Thyroid gland (tissue), 4 donors: ENCODE data around the gene STK4. TPM values are rescaled to one million over a fixed set of nuclear protein-coding genes. Genes with fewer than 3 reads are reported as not detected.
A peak's percentile ranks its signal among the peaks of the same experiment; 100 is the strongest.

Source experiments
- DNase-seq, 2 donors: peaks; one replicate each; pipeline ENCODE4 v3.0.0-alpha.2; 2019
- H3K27ac ChIP-seq, 3 donors: fragments of 200-600 bp; sonication (generic); 1 replicate in 2 of 3; 2 replicates in 1 of 3; pipeline ENCODE4 v1.5.1; 2016 to 2019; ENCODE audit warnings: mild to moderate bottlenecking in 1 of 3, moderate library complexity in 1 of 3
- H3K27me3 ChIP-seq: fragments of 200-600 bp; sonication (generic); one replicate; pipeline ENCODE4 v1.5.1; 2019
- H3K36me3 ChIP-seq, 2 donors: fragments of 200-600 bp; sonication (generic); one replicate each; pipeline ENCODE4 v1.5.1; 2016 to 2019
- H3K4me1 ChIP-seq, 2 donors: fragments of 200-600 bp; sonication (generic); one replicate each; pipeline ENCODE4 v1.5.1; 2017 to 2019
- H3K4me3 ChIP-seq, 3 donors: fragments of 200-600 bp; sonication (generic); replicated peaks in 1 of 3; 1 replicate in 2 of 3; 2 replicates in 1 of 3; pipeline ENCODE4 v1.5.1; 2016; ENCODE audit warnings: mild to moderate bottlenecking in 1 of 3
- H3K9me3 ChIP-seq: fragments of 200-600 bp; sonication (generic); one replicate; pipeline ENCODE4 v1.5.1; 2017
- CTCF ChIP-seq, 6 experiments: fragments of 200-600 bp in 3 of 6; fragments of 450-650 bp in 3 of 6; sonication (generic) in 3 of 6; IDR thresholded peaks; one replicate each; pipeline ENCODE4 v1.5.1; 2016 to 2019; ENCODE audit warnings: antibody characterized with exemption in 6 of 6, mild to moderate bottlenecking in 2 of 6, inconsistent platforms in 1 of 6, moderate library complexity in 1 of 6
- POLR2A ChIP-seq, 2 donors: fragments of 450-650 bp; IDR thresholded peaks; one replicate each; pipeline ENCODE4 v1.6.1; 2017; ENCODE audit warnings: antibody characterized with exemption in 2 of 2, mild to moderate bottlenecking in 2 of 2, moderate library complexity in 1 of 2
- WGBS, 2 donors: methylation state at CpG; one replicate each; pipeline ENCODE4 v1.1.5; 2017; 5-methylcytosine and 5-hydroxymethylcytosine counted together
- intact Hi-C: fragments of 100-400 bp; cut with DNase I; formaldehyde crosslinking; loops from one replicate; pipeline ENCODE4 v1.15.1; 2023
- total RNA-seq, 4 donors: library from RNA; depleted of rRNA; stranded (reverse); fragments of >200 nt; gene quantifications; one replicate each; pipeline ENCODE4 v1.2.3, GENCODE V29; 2016

STK4 gene
- total RNA-seq, 4 donors from 2014 or later = 18.8 to 37.2 (median 29.2) TPM

DNA sequence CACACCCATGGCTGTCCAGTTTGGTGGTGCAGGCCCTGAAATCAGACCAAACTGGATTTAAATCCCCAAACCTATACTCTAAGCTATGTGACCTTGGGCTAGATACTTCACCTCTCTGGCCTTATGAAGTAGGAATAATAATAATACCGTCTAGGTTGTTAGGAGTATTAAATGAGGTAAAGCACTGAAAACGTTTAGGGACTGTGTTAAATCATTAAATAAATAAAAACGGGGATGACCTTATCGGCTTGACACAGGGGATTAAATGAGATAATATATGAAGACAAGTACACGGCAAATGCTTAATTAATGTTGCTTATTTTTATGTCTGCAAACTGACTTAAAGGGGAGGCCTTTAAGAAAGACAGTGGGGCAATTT, 672 bp upstream of the STK4 start:
- Histone ChIP-seq H3K27me3 (no peaks in the 10 kb centered on the region), H3K27ac (peak overlapping the region in 2 of 3 donors; percentile 82 to 90), H3K4me1 (peaks cover 9 to 22% of the 10 kb centered on the region in 2 donors), H3K9me3 (no peaks in the 10 kb centered on the region), H3K4me3 (peak overlapping the region; percentile 61 to 96 (median 90)), H3K36me3 (no peaks in the 10 kb centered on the region)
- no peak for DNase-seq
- WGBS, 2 donors = 51 to 52% methylated on average over 5 of the region's 5 CpGs
- no peak for TF ChIP-seq CTCF (IDR thresholded peaks at IDR 0.05)
- no peak for TF ChIP-seq POLR2A (IDR thresholded peaks at IDR 0.05)
- intact Hi-C loops = loop anchor here (5.0 kb wide), 1 partner anchor 1508 kb away; the partner anchor contains the start of gene SRSF6

DNA sequence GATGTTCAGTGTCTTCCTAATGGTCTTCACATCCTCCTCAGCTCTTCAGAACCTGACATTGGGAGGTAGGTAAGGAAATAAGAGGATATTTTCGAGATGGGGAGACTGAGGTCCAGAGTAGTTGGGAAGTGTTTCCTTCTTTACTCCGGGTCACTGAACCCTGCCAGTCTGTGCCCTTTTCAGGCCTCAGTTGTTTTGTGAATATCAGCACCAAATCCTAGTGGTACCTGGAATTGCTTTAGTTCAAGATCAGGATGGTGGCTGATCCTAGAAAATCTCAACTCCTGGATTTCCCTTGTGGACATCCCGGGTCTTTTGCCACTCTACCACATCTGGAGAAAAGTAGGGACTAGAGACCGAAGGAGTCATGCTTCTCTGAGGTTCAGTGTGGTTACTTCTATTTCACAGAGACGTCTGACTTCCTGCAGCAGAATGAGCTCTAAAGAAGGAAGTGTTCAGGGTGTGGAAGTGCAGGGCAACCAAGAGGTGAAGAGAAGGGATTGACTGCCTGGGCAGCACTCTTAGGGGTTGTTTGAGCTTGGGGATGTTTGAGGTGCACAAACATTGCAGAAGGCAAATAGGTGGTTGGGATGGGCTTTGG, 995 bp downstream of the STK4 start:
- intact Hi-C loops = loop anchor here (5.0 kb wide), 1 partner anchor 1510 kb away; the partner anchor contains the start of gene SRSF6
- Histone ChIP-seq H3K4me1 (peaks cover 9 to 28% of the 10 kb centered on the region in 2 donors), H3K27ac (peak overlapping the region in 2 of 3 donors; percentile 82 to 90), H3K9me3 (no peaks in the 10 kb centered on the region), H3K36me3 (no peaks in the 10 kb centered on the region), H3K4me3 (peak overlapping the region; percentile 61 to 96 (median 90)), H3K27me3 (no peaks in the 10 kb centered on the region)
- WGBS, 2 donors = 34 to 48% methylated on average over 5 of the region's 5 CpGs
- no peak for DNase-seq
- TF ChIP-seq CTCF (IDR thresholded peaks at IDR 0.05) (no peak), POLR2A (IDR thresholded peaks at IDR 0.05) (no peak)

- H3K4me3 ChIP-seq = no peak overlapping the region
- no peaks in the 10 kb centered on the region for H3K27me3 ChIP-seq
- intact Hi-C loops = loop anchor here (5.0 kb wide), 1 partner anchor 1512 kb away; the partner anchor contains the start of gene SRSF6
- H3K36me3 ChIP-seq = peaks cover 4 to 12% of the 10 kb centered on the region in 2 donors
- no peak overlapping the region for H3K27ac ChIP-seq
- TF ChIP-seq POLR2A (IDR thresholded peaks at IDR 0.05) = no peak
- peaks cover 9 to 28% of the 10 kb centered on the region in 2 donors for H3K4me1 ChIP-seq
- no peak for DNase-seq
- whole genome bisulfite sequencing, 2 donors = 65 to 66% methylated on average over 3 of the region's 3 CpGs
- no peaks in the 10 kb centered on the region for H3K9me3 ChIP-seq
Observed at GRCh38 chr20:44969300-44969894, 3.1 kb downstream of the STK4 start.

DNA sequence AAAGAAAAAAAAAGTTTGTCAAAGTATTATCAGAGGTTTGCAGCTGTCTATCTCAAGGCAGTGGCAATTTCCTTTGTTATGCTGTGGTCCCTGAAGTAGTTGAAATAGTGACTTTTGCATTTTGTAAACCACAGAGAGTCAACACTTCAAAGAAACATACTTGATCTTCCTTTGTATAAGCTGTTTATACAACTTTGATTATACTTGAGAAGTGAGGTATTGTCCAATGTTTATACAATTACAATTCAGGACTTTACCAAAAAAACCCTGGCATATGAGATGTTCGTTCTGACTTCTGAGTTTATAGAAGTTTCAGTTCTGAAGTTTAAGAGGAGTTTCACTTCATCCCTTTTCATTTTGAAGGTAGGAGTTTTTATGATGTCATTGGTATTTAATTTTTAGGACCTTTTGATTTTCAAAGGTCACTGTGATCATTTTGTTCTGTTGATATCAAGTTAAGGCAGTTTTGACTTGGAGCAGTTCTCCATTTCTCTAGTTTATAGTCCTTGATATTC, 4.0 kb downstream of the STK4 start:
- no peaks in the 10 kb centered on the region for H3K9me3 ChIP-seq
- H3K27me3 ChIP-seq = no peaks in the 10 kb centered on the region
- intact Hi-C loops = no loop called here
- 15 to 16% methylated on average over 1 of the region's 1 CpG for WGBS, 2 donors
- H3K27ac ChIP-seq = peak overlapping the region in 1 of 3 donors; percentile 39
- no peak overlapping the region for H3K4me3 ChIP-seq
- no peak for DNase-seq
- H3K36me3 ChIP-seq = peaks cover 13 to 16% of the 10 kb centered on the region in 2 donors
- no peak for TF ChIP-seq CTCF (IDR thresholded peaks at IDR 0.05)
- TF ChIP-seq POLR2A (IDR thresholded peaks at IDR 0.05) = no peak
- H3K4me1 ChIP-seq = peaks cover 9 to 28% of the 10 kb centered on the region in 2 donors

DNA sequence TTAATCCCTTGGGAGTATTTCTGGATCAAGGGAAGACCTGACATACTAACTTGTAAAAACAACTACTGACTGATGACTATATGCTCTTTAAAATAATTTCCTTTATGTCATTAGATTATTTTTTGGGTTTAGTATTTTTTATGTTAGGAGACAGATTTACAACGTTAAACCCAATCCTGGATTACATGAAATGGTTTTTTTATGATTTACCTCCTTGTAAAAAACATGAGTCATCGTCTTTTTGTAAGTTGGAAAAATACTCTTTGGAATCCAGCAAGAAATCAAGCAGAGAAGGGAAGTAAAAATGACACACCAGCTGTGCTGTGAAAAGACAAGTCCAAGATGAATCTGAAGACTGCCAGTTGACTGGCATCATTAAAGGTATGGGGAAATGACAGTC, 6.7 kb downstream of the STK4 start:
- DNase-seq = no peak
- intact Hi-C loops = no loop called here
- 91 to 94% methylated on average over 2 of the region's 2 CpGs for WGBS, 2 donors

More for the DNA sequence above, 6.7 kb downstream of the STK4 start:
- H3K27ac ChIP-seq = no peak overlapping the region
- no peak overlapping the region for H3K4me3 ChIP-seq
- H3K27me3 ChIP-seq = no peaks in the 10 kb centered on the region
- H3K4me1 ChIP-seq = peaks cover 0 to 17% of the 10 kb centered on the region in 2 donors
- peaks cover 13 to 16% of the 10 kb centered on the region in 2 donors for H3K36me3 ChIP-seq
- TF ChIP-seq POLR2A (IDR thresholded peaks at IDR 0.05) (no peak), CTCF (IDR thresholded peaks at IDR 0.05) (no peak)
- no peaks in the 10 kb centered on the region for H3K9me3 ChIP-seq
